Measurements from ENCODE around the gene SMAD9. TPM values are rescaled to one million over a fixed set of nuclear protein-coding genes. Genes with fewer than 3 reads are reported as not detected.

Gene SMAD9
- total and polyA plus RNA-seq, 2 donors (not counting 1 experiment from before 2014, with no cell fraction given): 3.5 to 4.8 TPM

DNA sequence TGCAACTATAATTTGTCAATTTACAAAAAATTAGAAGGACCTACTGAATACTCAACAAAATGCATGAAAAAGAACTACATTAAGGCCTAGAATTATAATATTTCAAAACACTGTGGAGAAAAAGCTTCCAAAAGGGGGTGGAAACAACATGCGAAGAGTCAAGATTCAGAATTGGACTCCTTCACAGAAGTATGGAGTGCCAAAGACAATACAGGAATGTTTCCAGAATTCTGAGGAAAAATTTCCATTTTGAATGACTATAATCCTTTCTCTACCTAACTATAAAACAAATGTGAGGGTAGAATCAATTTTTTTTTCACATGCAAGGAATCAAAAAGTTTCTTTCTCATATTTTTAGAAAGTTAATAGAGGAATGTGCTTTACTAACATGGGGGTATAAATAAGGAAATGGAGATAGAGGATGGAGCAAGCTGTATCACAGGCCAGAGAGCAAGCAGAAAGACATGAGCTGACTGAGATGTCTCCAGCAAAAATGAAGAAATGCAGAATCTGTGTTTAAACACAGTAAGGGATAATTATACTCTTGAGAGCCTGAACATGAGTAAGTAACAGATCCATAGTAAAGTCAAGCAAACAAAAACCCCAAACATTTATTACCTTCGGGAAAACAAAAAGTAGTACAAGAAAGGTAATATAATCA lies 39.5 kb upstream of the SMAD9 start:
- DNase-seq (ENCODE audit: low read depth in 2 of 2): no peak
- Histone ChIP-seq H3K4me3 (replicated peaks in 1 of 4; ENCODE audit: control extremely low read depth in 1 of 4, insufficient read depth in 1 of 4, low read depth in 3 of 4, low read length in 4 of 4) (no peak overlapping the region), H3K9me3 (ENCODE audit: control insufficient read depth, insufficient read depth, low read depth, low read length) (no peaks in the 10 kb centered on the region), H3K4me2 (ENCODE audit: extremely low read depth, insufficient read depth, low read length) (no peak overlapping the region), H3K9ac (ENCODE audit: insufficient read depth, low read length) (no peak overlapping the region), H3K36me3 (ENCODE audit: control insufficient read depth, insufficient read depth, low read length) (peaks cover 6% of the 10 kb centered on the region), H3K27me3 (ENCODE audit: control insufficient read depth, insufficient read depth, low read length) (no peaks in the 10 kb centered on the region), H3K79me2 (ENCODE audit: control insufficient read depth, insufficient read depth, low read length) (no peaks in the 10 kb centered on the region), H2AFZ (ENCODE audit: low read length) (no peak overlapping the region), H3K4me1 (ENCODE audit: control insufficient read depth, extremely low read depth, insufficient read depth, low read length) (no peaks in the 10 kb centered on the region), H4K20me1 (ENCODE audit: control insufficient read depth, extremely low read depth, insufficient read depth, low read length) (no peaks in the 10 kb centered on the region), H3K27ac (ENCODE audit: insufficient read depth, low read length) (no peak overlapping the region)
- TF ChIP-seq EZH2 (IDR thresholded peaks at IDR 0.05; ENCODE audit: low read length, missing control alignments): no peak
- TF ChIP-seq, protein P1, sequence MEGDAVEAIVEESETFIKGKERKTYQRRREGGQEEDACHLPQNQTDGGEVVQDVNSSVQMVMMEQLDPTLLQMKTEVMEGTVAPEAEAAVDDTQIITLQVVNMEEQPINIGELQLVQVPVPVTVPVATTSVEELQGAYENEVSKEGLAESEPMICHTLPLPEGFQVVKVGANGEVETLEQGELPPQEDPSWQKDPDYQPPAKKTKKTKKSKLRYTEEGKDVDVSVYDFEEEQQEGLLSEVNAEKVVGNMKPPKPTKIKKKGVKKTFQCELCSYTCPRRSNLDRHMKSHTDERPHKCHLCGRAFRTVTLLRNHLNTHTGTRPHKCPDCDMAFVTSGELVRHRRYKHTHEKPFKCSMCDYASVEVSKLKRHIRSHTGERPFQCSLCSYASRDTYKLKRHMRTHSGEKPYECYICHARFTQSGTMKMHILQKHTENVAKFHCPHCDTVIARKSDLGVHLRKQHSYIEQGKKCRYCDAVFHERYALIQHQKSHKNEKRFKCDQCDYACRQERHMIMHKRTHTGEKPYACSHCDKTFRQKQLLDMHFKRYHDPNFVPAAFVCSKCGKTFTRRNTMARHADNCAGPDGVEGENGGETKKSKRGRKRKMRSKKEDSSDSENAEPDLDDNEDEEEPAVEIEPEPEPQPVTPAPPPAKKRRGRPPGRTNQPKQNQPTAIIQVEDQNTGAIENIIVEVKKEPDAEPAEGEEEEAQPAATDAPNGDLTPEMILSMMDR (conservative IDR thresholded peaks at IDR 0.05 in 1 of 2, IDR thresholded peaks at IDR 0.05 in 1 of 2; ENCODE audit: low read depth in 1 of 2, low read length in 2 of 2): no peak

DNA sequence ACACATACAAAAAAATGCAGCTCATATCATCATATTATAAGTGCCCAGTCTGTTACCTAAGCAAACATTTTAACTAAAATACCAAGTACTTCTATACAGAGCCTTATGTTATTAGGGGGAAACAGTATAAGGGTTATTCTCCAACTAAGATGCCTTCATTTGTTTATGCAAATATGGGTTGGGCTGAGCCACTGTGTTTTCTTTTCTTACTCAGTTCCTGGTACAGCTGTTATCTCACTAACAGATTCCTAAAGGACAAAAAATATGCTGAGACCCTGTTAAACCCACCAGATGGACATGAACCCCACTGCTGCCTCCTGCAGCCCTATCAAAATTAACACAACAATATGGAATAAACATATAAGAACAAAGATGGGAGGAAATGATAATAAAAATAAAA lies 34.5 kb upstream of the SMAD9 start:
- DNase-seq (ENCODE audit: low read depth in 2 of 2): no peak
- Histone ChIP-seq H3K79me2 (ENCODE audit: control insufficient read depth, insufficient read depth, low read length) (no peaks in the 10 kb centered on the region), H3K36me3 (ENCODE audit: control insufficient read depth, insufficient read depth, low read length) (peaks cover 3% of the 10 kb centered on the region), H3K27ac (ENCODE audit: insufficient read depth, low read length) (no peak overlapping the region), H3K9ac (ENCODE audit: insufficient read depth, low read length) (no peak overlapping the region), H3K9me3 (ENCODE audit: control insufficient read depth, insufficient read depth, low read depth, low read length) (no peaks in the 10 kb centered on the region), H2AFZ (ENCODE audit: low read length) (no peak overlapping the region), H3K4me2 (ENCODE audit: extremely low read depth, insufficient read depth, low read length) (no peak overlapping the region), H3K4me3 (replicated peaks in 1 of 4; ENCODE audit: control extremely low read depth in 1 of 4, insufficient read depth in 1 of 4, low read depth in 3 of 4, low read length in 4 of 4) (no peak overlapping the region), H3K4me1 (ENCODE audit: control insufficient read depth, extremely low read depth, insufficient read depth, low read length) (no peaks in the 10 kb centered on the region), H4K20me1 (ENCODE audit: control insufficient read depth, extremely low read depth, insufficient read depth, low read length) (no peaks in the 10 kb centered on the region), H3K27me3 (ENCODE audit: control insufficient read depth, insufficient read depth, low read length) (no peaks in the 10 kb centered on the region)
- TF ChIP-seq, protein P1 (conservative IDR thresholded peaks at IDR 0.05 in 1 of 2, IDR thresholded peaks at IDR 0.05 in 1 of 2; ENCODE audit: low read depth in 1 of 2, low read length in 2 of 2): no peak
- TF ChIP-seq EZH2 (IDR thresholded peaks at IDR 0.05; ENCODE audit: low read length, missing control alignments): no peak

DNA sequence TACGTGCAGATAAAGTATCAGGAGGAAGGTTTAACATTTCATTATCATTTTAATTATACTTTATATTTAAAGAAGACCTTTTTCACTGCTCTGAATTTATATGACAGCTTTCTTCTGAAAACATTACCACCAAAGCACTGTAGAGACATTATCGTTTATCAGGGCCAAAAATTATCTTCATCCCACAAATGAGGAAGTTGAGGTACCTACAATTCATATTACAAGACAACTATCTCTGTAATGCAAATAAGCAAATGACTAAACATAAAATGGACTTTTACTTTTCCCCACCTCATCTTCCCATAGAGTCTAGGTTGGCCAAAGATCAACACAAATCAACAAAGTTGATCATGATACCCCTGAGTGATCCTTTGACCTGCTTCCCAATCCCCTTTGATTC lies 30.9 kb upstream of the SMAD9 start:
- TF ChIP-seq EZH2 (IDR thresholded peaks at IDR 0.05; ENCODE audit: low read length, missing control alignments): no peak
- TF ChIP-seq, protein P1 (conservative IDR thresholded peaks at IDR 0.05 in 1 of 2, IDR thresholded peaks at IDR 0.05 in 1 of 2; ENCODE audit: low read depth in 1 of 2, low read length in 2 of 2): no peak
- H3K9ac ChIP-seq (ENCODE audit: insufficient read depth, low read length): no peak overlapping the region
- H3K27me3 ChIP-seq (ENCODE audit: control insufficient read depth, insufficient read depth, low read length): no peaks in the 10 kb centered on the region
- no peak overlapping the region for H2AFZ ChIP-seq (ENCODE audit: low read length)
- H3K4me2 ChIP-seq (ENCODE audit: extremely low read depth, insufficient read depth, low read length): no peak overlapping the region
- no peaks in the 10 kb centered on the region for H3K79me2 ChIP-seq (ENCODE audit: control insufficient read depth, insufficient read depth, low read length)
- no peaks in the 10 kb centered on the region for H3K4me1 ChIP-seq (ENCODE audit: control insufficient read depth, extremely low read depth, insufficient read depth, low read length)
- no peak overlapping the region for H3K27ac ChIP-seq (ENCODE audit: insufficient read depth, low read length)
- H4K20me1 ChIP-seq (ENCODE audit: control insufficient read depth, extremely low read depth, insufficient read depth, low read length): no peaks in the 10 kb centered on the region
- H3K4me3 ChIP-seq (replicated peaks in 1 of 4; ENCODE audit: control extremely low read depth in 1 of 4, insufficient read depth in 1 of 4, low read depth in 3 of 4, low read length in 4 of 4): no peak overlapping the region
- H3K9me3 ChIP-seq (ENCODE audit: control insufficient read depth, insufficient read depth, low read depth, low read length): no peaks in the 10 kb centered on the region
- no peak for DNase-seq (ENCODE audit: low read depth in 2 of 2)
- peaks cover 3% of the 10 kb centered on the region for H3K36me3 ChIP-seq (ENCODE audit: control insufficient read depth, insufficient read depth, low read length)
